Tibial artery (tissue), 4 donors: ENCODE results near the gene FAM200B.

Experiments
- DNase-seq, 2 donors: peaks; one replicate each; pipeline ENCODE4 v3.0.0-alpha.2; 2019
- H3K27ac ChIP-seq, 2 donors: fragments of 200-600 bp; sonication (generic) in 1 of 2; 1 replicate in 1 of 2; 2 replicates in 1 of 2; pipeline ENCODE4 v1.5.1; 2018 to 2019; ENCODE audit warnings: mild to moderate bottlenecking in 1 of 2
- H3K27me3 ChIP-seq, 2 donors: fragments of 200-600 bp; sonication (generic) in 1 of 2; one replicate each; pipeline versions ENCODE4 v1.5.1 to v1.6.0; 2016 to 2019
- H3K36me3 ChIP-seq, 3 donors: fragments of 200-600 bp; sonication (generic) in 2 of 3; one replicate each; pipeline ENCODE4 v1.5.1; 2016 to 2019; ENCODE audit warnings: mild to moderate bottlenecking in 2 of 3
- H3K4me1 ChIP-seq, 4 donors: fragments of 200-600 bp; sonication (generic) in 2 of 4; 1 replicate in 3 of 4; 2 replicates in 1 of 4; pipeline ENCODE4 v1.5.1; 2016 to 2019
- H3K4me3 ChIP-seq, 2 donors: fragments of 200-600 bp; sonication (generic) in 1 of 2; 1 replicate in 1 of 2; 2 replicates in 1 of 2; pipeline ENCODE4 v1.5.1; 2018 to 2019; ENCODE audit warnings: mild to moderate bottlenecking in 2 of 2
- H3K9me3 ChIP-seq, 3 donors: fragments of 200-600 bp; sonication (generic) in 1 of 3; one replicate each; pipeline ENCODE4 v1.5.1; 2016 to 2019
- CTCF ChIP-seq, 2 experiments: fragments of 200-600 bp in 1 of 2; fragments of 450-650 bp in 1 of 2; IDR thresholded peaks; one replicate each; pipeline ENCODE4 v1.5.1; 2017 to 2019; ENCODE audit warnings: antibody characterized with exemption in 2 of 2, mild to moderate bottlenecking in 1 of 2, moderate library complexity in 1 of 2
- intact Hi-C: fragments of 100-400 bp; cut with DNase I; formaldehyde crosslinking; loops from one replicate; pipeline ENCODE4 v1.15.0; 2023; ENCODE audit warnings: low total_unique reads

Gene FAM200B

GRCh38 chr4:15696866-15697265, 15.2 kb downstream of the FAM200B start:
- DNase-seq = no peak
- H3K4me3 ChIP-seq = no peak overlapping the region
- intact Hi-C loops = no loop called here
- H3K4me1 ChIP-seq = no peaks in the 10 kb centered on the region
- no peak overlapping the region for H3K27ac ChIP-seq
- no peak for TF ChIP-seq CTCF (IDR thresholded peaks at IDR 0.05)
- no peaks in the 10 kb centered on the region for H3K27me3 ChIP-seq
- H3K36me3 ChIP-seq = no peaks in the 10 kb centered on the region
- H3K9me3 ChIP-seq = no peaks in the 10 kb centered on the region

GRCh38 chr4:15702941-15703403, 21.3 kb downstream of the FAM200B start, which contains the start of gene BST1:
Gene BST1, plus strand, starts transcription at chr4:15703065. Its CDS starts 80 bp downstream, at chr4:15703145.
- intact Hi-C loops = no loop called here
- H3K4me1 ChIP-seq = peaks cover 0 to 12% (median 3%) of the 10 kb centered on the region in 4 donors
- H3K27me3 ChIP-seq = no peaks in the 10 kb centered on the region
- peak; percentile 71 to 82 for DNase-seq
- H3K36me3 ChIP-seq = no peaks in the 10 kb centered on the region
- H3K27ac ChIP-seq = peak within 1 kb of the TSS; percentile 51 to 59
- peak within 1 kb of the TSS; percentile 53 to 56 for H3K4me3 ChIP-seq
- H3K9me3 ChIP-seq = no peaks in the 10 kb centered on the region
- no peak for TF ChIP-seq CTCF (IDR thresholded peaks at IDR 0.05)

GRCh38 chr4:15703439-15703838, 21.8 kb downstream of the FAM200B start:
- DNase-seq = no peak
- Histone ChIP-seq H3K4me3 (peak overlapping the region; percentile 53 to 56), H3K27me3 (no peaks in the 10 kb centered on the region), H3K9me3 (no peaks in the 10 kb centered on the region), H3K36me3 (no peaks in the 10 kb centered on the region), H3K4me1 (peaks cover 0 to 12% (median 3%) of the 10 kb centered on the region in 4 donors), H3K27ac (peak overlapping the region; percentile 51 to 59)
- intact Hi-C loops = no loop called here
- no peak for TF ChIP-seq CTCF (IDR thresholded peaks at IDR 0.05)

GRCh38 chr4:15704129-15704528, 22.5 kb downstream of the FAM200B start:
- Histone ChIP-seq H3K4me1 (peaks cover 0 to 12% (median 3%) of the 10 kb centered on the region in 4 donors), H3K9me3 (no peaks in the 10 kb centered on the region), H3K27me3 (no peaks in the 10 kb centered on the region), H3K36me3 (no peaks in the 10 kb centered on the region), H3K27ac (no peak overlapping the region), H3K4me3 (no peak overlapping the region)
- intact Hi-C loops = no loop called here
- no peak for DNase-seq
- no peak for TF ChIP-seq CTCF (IDR thresholded peaks at IDR 0.05)

- no peak for DNase-seq
- intact Hi-C loops = no loop called here
- Histone ChIP-seq H3K4me3 (no peak overlapping the region), H3K36me3 (no peaks in the 10 kb centered on the region), H3K4me1 (peaks cover 0 to 12% (median 3%) of the 10 kb centered on the region in 4 donors), H3K27ac (no peak overlapping the region), H3K9me3 (no peaks in the 10 kb centered on the region), H3K27me3 (no peaks in the 10 kb centered on the region)
- TF ChIP-seq CTCF (IDR thresholded peaks at IDR 0.05) = no peak
These were observed 25.2 kb downstream of the FAM200B start for GRCh38 chr4:15706646-15707362.
